GM23338 (cell line): ENCODE results near the gene OSBPL6. TPM values are rescaled to one million over a fixed set of nuclear protein-coding genes. Genes with fewer than 3 reads are reported as not detected.

Source experiments
- ATAC-seq: fragments of 200-7000 bp; cut with Tn5 transposase; 3 replicates; pipeline ENCODE4 v1.9.1; 2020
- DNase-seq: peaks from one replicate; pipeline ENCODE4 v3.0.0-alpha.2; 2015; ENCODE audit warnings: low spot score
- H2AFZ ChIP-seq: fragments of 200-600 bp; sonication (generic); 2 replicates; pipeline ENCODE4 v1.8.0; 2016; ENCODE audit warnings: antibody characterized with exemption, mild to moderate bottlenecking, moderate library complexity
- H3F3A ChIP-seq: fragments of 200-600 bp; sonication (generic); replicated peaks from 2 replicates; pipeline ENCODE4 v1.8.0; 2017; ENCODE audit warnings: antibody characterized with exemption, mixed run types, low read depth
- H3K27ac ChIP-seq: fragments of 200-600 bp; sonication (generic); 2 replicates; pipeline ENCODE4 v1.6.1; 2016; ENCODE audit warnings: low read depth
- H3K27me3 ChIP-seq: fragments of 200-600 bp; sonication (generic); 2 replicates; pipeline ENCODE4 v1.8.0; 2016; ENCODE audit warnings: mild to moderate bottlenecking, mixed run types, moderate library complexity; ENCODE audit not compliant: insufficient read depth
- H3K36me3 ChIP-seq: fragments of 200-600 bp; sonication (generic); 2 replicates; pipeline ENCODE4 v1.8.0; 2016; ENCODE audit warnings: mild to moderate bottlenecking; ENCODE audit not compliant: insufficient read depth
- H3K4me1 ChIP-seq: fragments of 200-600 bp; sonication (generic); 2 replicates; pipeline ENCODE4 v1.8.0; 2016; ENCODE audit warnings: mild to moderate bottlenecking, moderate library complexity; ENCODE audit not compliant: insufficient read depth
- H3K4me2 ChIP-seq: fragments of 200-600 bp; sonication (generic); 2 replicates; pipeline ENCODE4 v1.7.1; 2017; ENCODE audit warnings: mixed run types
- H3K4me3 ChIP-seq: fragments of 200-600 bp; sonication (generic); 2 replicates; pipeline ENCODE4 v1.6.1; 2016; ENCODE audit warnings: mixed run types
- H3K79me2 ChIP-seq: fragments of 200-600 bp; sonication (generic); replicated peaks from 2 replicates; pipeline ENCODE4 v1.8.0; 2017; ENCODE audit warnings: mild to moderate bottlenecking; ENCODE audit not compliant: insufficient read depth
- H3K9me2 ChIP-seq: fragments of 200-600 bp; sonication (generic); 2 replicates; pipeline ENCODE4 v1.8.0; 2017; ENCODE audit not compliant: insufficient read depth
- H4K20me1 ChIP-seq: fragments of 200-600 bp; sonication (generic); replicated peaks from 2 replicates; pipeline ENCODE4 v1.8.0; 2017; ENCODE audit warnings: mild to moderate bottlenecking; ENCODE audit not compliant: insufficient read depth
- H3K27ac Mint-ChIP-seq: 2 replicates; pipeline ENCODE4 v1.8.0; 2020; ENCODE audit warnings: inconsistent platforms, mild to moderate bottlenecking, moderate library complexity, mixed read lengths
- H3K27me3 Mint-ChIP-seq: 3 replicates; pipeline ENCODE4 v1.8.0; 2022; ENCODE audit warnings: low read depth, mild to moderate bottlenecking, moderate library complexity, mixed read lengths, inconsistent platforms; ENCODE audit not compliant: insufficient read depth, poor library complexity
- H3K36me3 Mint-ChIP-seq: 3 replicates; pipeline ENCODE4 v1.8.0; 2021; ENCODE audit warnings: low read depth, mild to moderate bottlenecking, inconsistent platforms, moderate library complexity, mixed read lengths
- H3K4me1 Mint-ChIP-seq: 3 replicates; pipeline ENCODE4 v1.8.0; 2020; ENCODE audit warnings: mild to moderate bottlenecking, inconsistent platforms, mixed read lengths
- H3K4me3 Mint-ChIP-seq: 3 replicates; pipeline ENCODE4 v1.8.0; 2021; ENCODE audit warnings: moderate library complexity, mild to moderate bottlenecking, inconsistent platforms, mixed read lengths
- H3K9me3 Mint-ChIP-seq: 3 replicates; pipeline ENCODE4 v1.8.0; 2020; ENCODE audit warnings: moderate library complexity, mild to moderate bottlenecking, inconsistent platforms, mixed read lengths
- ETS1 ChIP-seq: IDR thresholded peaks from 2 replicates; pipeline ENCODE4 v1.6.1; 2016; ENCODE audit warnings: antibody characterized with exemption
- EZH2 ChIP-seq: fragments of 200-600 bp; sonication (generic); IDR thresholded peaks from one replicate; pipeline ENCODE4 v1.8.0; 2017; ENCODE audit warnings: antibody characterized with exemption, mild to moderate bottlenecking, low read depth; ENCODE audit not compliant: unreplicated experiment
- JUNB ChIP-seq: IDR thresholded peaks from one replicate; pipeline ENCODE4 v1.6.1; 2016; ENCODE audit warnings: antibody characterized with exemption; ENCODE audit not compliant: unreplicated experiment
- NANOG ChIP-seq: IDR thresholded peaks from 2 replicates; pipeline ENCODE4 v1.6.1; 2016; ENCODE audit warnings: antibody characterized with exemption, borderline replicate concordance
- POLR2AphosphoS5 ChIP-seq: IDR thresholded peaks from 2 replicates; pipeline ENCODE4 v1.6.1; 2016; ENCODE audit warnings: antibody characterized with exemption, low read depth
- STAT1 ChIP-seq: IDR thresholded peaks from one replicate; pipeline ENCODE4 v1.6.1; 2016; ENCODE audit warnings: antibody characterized with exemption; ENCODE audit not compliant: unreplicated experiment
- ZNF331 ChIP-seq: fragments of 250-450 bp; sonication (Bioruptor Pico); IDR thresholded peaks from 2 replicates; pipeline ENCODE4 v1.5.0; 2020; ENCODE audit warnings: low read depth, mild to moderate bottlenecking, moderate library complexity
- ZNF462 ChIP-seq: fragments of 250-450 bp; sonication (Bioruptor Pico); IDR thresholded peaks from 2 replicates; pipeline ENCODE4 v1.5.0; 2020; ENCODE audit warnings: mild to moderate bottlenecking, moderate library complexity
- polyA plus RNA-seq: library from polyadenylated mRNA; unstranded; fragments of >200 nt; fragmentation: Nextera tagmentation; extraction: Ambion mirVana; gene quantifications from 2 replicates; pipeline ENCODE4 v1.2.1, GENCODE V29; 2016
- total RNA-seq: library from RNA; depleted of rRNA; stranded (reverse); fragments of >200 nt; shearing (Covaris generic); gene quantifications from 2 replicates; pipeline ENCODE4 v1.2.3, GENCODE V29; 2014

The OSBPL6 gene
- total and polyA plus RNA-seq, 2 experiments from 2014 or later: 6.0 to 8.5 TPM

- Histone ChIP-seq H4K20me1 (no peaks in the 10 kb centered on the region), H3K79me2 (no peaks in the 10 kb centered on the region), H3K4me3 (no peak overlapping the region), H3K4me1 (no peaks in the 10 kb centered on the region), H3K27ac (no peak overlapping the region), H2AFZ (no peak overlapping the region), H3K9me2 (no peaks in the 10 kb centered on the region), H3F3A (no peaks in the 10 kb centered on the region), H3K4me2 (no peak overlapping the region), H3K27me3 (no peaks in the 10 kb centered on the region), H3K36me3 (no peaks in the 10 kb centered on the region)
- no peaks in the 10 kb centered on the region for H3K36me3 Mint-ChIP-seq
- H3K27ac Mint-ChIP-seq: no peak overlapping the region
- no peaks in the 10 kb centered on the region for H3K9me3 Mint-ChIP-seq
- ATAC-seq: no peak
- H3K4me3 Mint-ChIP-seq: no peak overlapping the region
- H3K4me1 Mint-ChIP-seq: no peaks in the 10 kb centered on the region
- no peak for TF ChIP-seq ZNF331 (CRISPR knock-in tag)
- TF ChIP-seq ZNF462 (CRISPR knock-in tag): no peak
- no peak for TF ChIP-seq POLR2AphosphoS5
- TF ChIP-seq STAT1: no peak
- TF ChIP-seq NANOG: no peak
- no peak for TF ChIP-seq JUNB
- TF ChIP-seq EZH2: no peak
- no peak for TF ChIP-seq ETS1
- H3K27me3 Mint-ChIP-seq: no peaks in the 10 kb centered on the region
- no peak for DNase-seq
Observed at GRCh38 chr2:178333851-178334250, 139.5 kb downstream of the OSBPL6 start.
